SK-N-SH (cell line): ENCODE results near the gene RAPGEF3. TPM values are rescaled to one million over a fixed set of nuclear protein-coding genes. Genes with fewer than 3 reads are reported as not detected.

Source experiments
- CTCF ChIA-PET: fragments of 300-600, 350-600 bp; formaldehyde crosslinking; extraction: SDS; loops from one replicate; lab custom pipeline; 2021; lab: Yijun Ruan, JAX
- POLR2A ChIA-PET: fragments of 350-600 bp; sonication (Branson Sonifier 250); formaldehyde crosslinking; extraction: SDS; loops from one replicate; lab custom pipeline; 2020; ENCODE audit warnings: antibody characterized with exemption, inconsistent platforms; lab: Yijun Ruan, JAX
- DNase-seq: peaks from one replicate; pipeline ENCODE4 v3.0.0; 2012
- H2AFZ ChIP-seq: fragments of 200-600 bp; sonication (generic); 2 replicates; pipeline ENCODE4 v1.8.1; 2016; ENCODE audit warnings: antibody characterized with exemption, mild to moderate bottlenecking, low read depth
- H3F3A ChIP-seq: fragments of 200-600 bp; sonication (generic); replicated peaks from 2 replicates; pipeline ENCODE3; 2016; ENCODE audit warnings: antibody characterized with exemption, mild to moderate bottlenecking; ENCODE audit not compliant: insufficient read depth
- H3K27ac ChIP-seq, 2 experiments: fragments of 200-500 bp in 1 of 2; fragments of 200-600 bp in 1 of 2; sonication (Bioruptor generic) in 1 of 2; sonication (generic), shearing (Covaris generic) in 1 of 2; 2 replicates each; pipeline versions ENCODE4 v1.5.1 to v1.6.1; 2014 to 2016; ENCODE audit warnings: low read depth in 2 of 2, inconsistent platforms in 1 of 2, low read length in 1 of 2, mild to moderate bottlenecking in 1 of 2, mixed read lengths in 1 of 2
- H3K27me3 ChIP-seq: fragments of 200-600 bp; sonication (generic), shearing (Covaris generic); 2 replicates; pipeline ENCODE4 v1.6.1; 2016; ENCODE audit warnings: mixed run types; ENCODE audit not compliant: insufficient read depth
- H3K36me3 ChIP-seq, 2 experiments: fragments of 200-500 bp in 1 of 2; fragments of 200-600 bp in 1 of 2; sonication (Bioruptor generic) in 1 of 2; sonication (generic) in 1 of 2; replicated peaks in 1 of 2; 2 replicates each; pipeline versions ENCODE3 to v1.5.1; 2014 to 2016; ENCODE audit warnings: low read length in 1 of 2, mild to moderate bottlenecking in 1 of 2; ENCODE audit not compliant: insufficient read depth in 2 of 2, control insufficient read depth in 1 of 2
- H3K4me1 ChIP-seq, 2 experiments: fragments of 200-500 bp in 1 of 2; fragments of 200-600 bp in 1 of 2; sonication (Bioruptor generic) in 1 of 2; sonication (generic), shearing (Covaris generic) in 1 of 2; 2 replicates each; pipeline versions ENCODE4 v1.5.1 to v1.6.1; 2014 to 2016; ENCODE audit warnings: low read depth in 1 of 2, low read length in 1 of 2, mixed run types in 1 of 2; ENCODE audit not compliant: insufficient read depth in 2 of 2, control insufficient read depth in 1 of 2
- H3K4me2 ChIP-seq: fragments of 200-600 bp; sonication (generic), shearing (Covaris generic); 2 replicates; pipeline ENCODE4 v1.6.1; 2017; ENCODE audit warnings: mixed run types
- H3K4me3 ChIP-seq, 2 experiments: fragments of 200-500 bp in 1 of 2; fragments of 200-600 bp in 1 of 2; sonication (Bioruptor generic) in 1 of 2; sonication (generic), shearing (Covaris generic) in 1 of 2; 2 replicates each; pipeline versions ENCODE4 v1.5.1 to v1.8.1; 2014 to 2016; ENCODE audit warnings: low read depth in 2 of 2, inconsistent platforms in 1 of 2, low read length in 1 of 2, mild to moderate bottlenecking in 1 of 2, mixed read lengths in 1 of 2, moderate library complexity in 1 of 2
- H3K79me2 ChIP-seq: fragments of 200-600 bp; sonication (generic); 2 replicates; pipeline ENCODE4 v1.8.1; 2017; ENCODE audit warnings: mild to moderate bottlenecking; ENCODE audit not compliant: insufficient read depth
- H3K9ac ChIP-seq: fragments of 200-600 bp; sonication (generic); 2 replicates; pipeline ENCODE4 v1.6.1; 2017; ENCODE audit warnings: mixed run types
- H3K9me2 ChIP-seq: fragments of 200-600 bp; sonication (generic); 2 replicates; pipeline ENCODE4 v1.6.1; 2017; ENCODE audit warnings: mixed run types
- H3K9me3 ChIP-seq: fragments of 200-600 bp; sonication (generic); 2 replicates; pipeline ENCODE4 v1.6.1; 2017; ENCODE audit warnings: mixed run types, mild to moderate bottlenecking, moderate library complexity
- H4K20me1 ChIP-seq: fragments of 200-600 bp; sonication (generic); 2 replicates; pipeline ENCODE4 v1.6.1; 2017; ENCODE audit warnings: mild to moderate bottlenecking, mixed run types; ENCODE audit not compliant: insufficient read depth
- GATA2 ChIP-seq: sonication (generic); formaldehyde crosslinking; IDR thresholded peaks from 2 replicates; pipeline ENCODE4 v1.5.0; 2020; ENCODE audit warnings: mild to moderate bottlenecking, missing genetic modification reagents
- NRF1 ChIP-seq: IDR thresholded peaks from 2 replicates; pipeline ENCODE4 v1.6.1; 2012; ENCODE audit warnings: low read depth, mild to moderate bottlenecking, low read length
- PBX3 ChIP-seq: IDR thresholded peaks from 2 replicates; pipeline ENCODE4; 2012
- RCOR1 ChIP-seq: fragments of 150-350 bp; IDR thresholded peaks from 2 replicates; pipeline ENCODE4 v1.6.1; 2017; ENCODE audit warnings: antibody characterized with exemption, low read length
- RXRA ChIP-seq: IDR thresholded peaks from 2 replicates; pipeline ENCODE4 v1.4.0; 2012; ENCODE audit warnings: low read depth, mild to moderate bottlenecking, borderline replicate concordance
- TCF12 ChIP-seq: IDR thresholded peaks from 2 replicates; pipeline ENCODE4 v1.4.0; 2012
- WGBS: methylation state at CpG from one replicate; pipeline ENCODE4 v1.1.6; 2017; ENCODE audit warnings: low lambda C conversion rate; 5-methylcytosine and 5-hydroxymethylcytosine counted together
- polyA plus RNA-seq, 3 experiments: library from polyadenylated mRNA; depleted of rRNA; stranded (reverse); fragments of >200 nt; gene quantifications; 2 replicates each; pipeline ENCODE4 v1.2.3, GENCODE V29; 2012
- TF ChIP-seq, protein P1 (sequence below): fragments of 200-600 bp; sonication (generic); IDR thresholded peaks from 2 replicates; pipeline ENCODE4 v1.6.1; 2017; ENCODE audit warnings: antibody characterized with exemption, mild to moderate bottlenecking, moderate library complexity
- TF ChIP-seq, protein P2 (sequence below): IDR thresholded peaks from 2 replicates; pipeline ENCODE4 v1.6.1; 2012; ENCODE audit warnings: mild to moderate bottlenecking, low read depth, low read length, moderate library complexity

Gene RAPGEF3
- polyA plus RNA-seq, 1 of the 3 experiments (the other 2 are of a cell fraction), result 0.90 TPM

GRCh38 chr12:47803191-47803875 is 44.7 kb upstream of the RAPGEF3 start:
- Histone ChIP-seq H4K20me1 (peaks cover 100% of the 10 kb centered on the region), H3K4me3 (no peak overlapping the region)

GRCh38 chr12:47802312-47802711 is 43.6 kb upstream of the RAPGEF3 start:
- ChIA-PET POLR2A (interaction anchor here (1.0 to 1.2 kb wide), 2 partner anchors 11 to 35 kb away, joined by 3 to 5 read pairs; no protein-coding TSS in a partner anchor), CTCF (interaction anchor here (0.6 to 15.5 kb wide), 16 partner anchors 9 to 148 kb away, joined by 3 to 247 read pairs (median 4); partner anchors contain the start of genes HDAC7, RPAP3 and SLC48A1)
- H3K36me3 ChIP-seq, result peaks cover 26 to 29% of the 10 kb centered on the region in 2 experiments
- H3K4me1 ChIP-seq, result peaks cover 18 to 41% of the 10 kb centered on the region in 2 experiments; a peak in 2 of 4 replicates
- H3K79me2 ChIP-seq, result peaks cover 88% of the 10 kb centered on the region
- TF ChIP-seq TCF12, result no peak
- TF ChIP-seq GATA2 (CRISPR knock-in tag), result peak; percentile 63
- TF ChIP-seq, protein P1, sequence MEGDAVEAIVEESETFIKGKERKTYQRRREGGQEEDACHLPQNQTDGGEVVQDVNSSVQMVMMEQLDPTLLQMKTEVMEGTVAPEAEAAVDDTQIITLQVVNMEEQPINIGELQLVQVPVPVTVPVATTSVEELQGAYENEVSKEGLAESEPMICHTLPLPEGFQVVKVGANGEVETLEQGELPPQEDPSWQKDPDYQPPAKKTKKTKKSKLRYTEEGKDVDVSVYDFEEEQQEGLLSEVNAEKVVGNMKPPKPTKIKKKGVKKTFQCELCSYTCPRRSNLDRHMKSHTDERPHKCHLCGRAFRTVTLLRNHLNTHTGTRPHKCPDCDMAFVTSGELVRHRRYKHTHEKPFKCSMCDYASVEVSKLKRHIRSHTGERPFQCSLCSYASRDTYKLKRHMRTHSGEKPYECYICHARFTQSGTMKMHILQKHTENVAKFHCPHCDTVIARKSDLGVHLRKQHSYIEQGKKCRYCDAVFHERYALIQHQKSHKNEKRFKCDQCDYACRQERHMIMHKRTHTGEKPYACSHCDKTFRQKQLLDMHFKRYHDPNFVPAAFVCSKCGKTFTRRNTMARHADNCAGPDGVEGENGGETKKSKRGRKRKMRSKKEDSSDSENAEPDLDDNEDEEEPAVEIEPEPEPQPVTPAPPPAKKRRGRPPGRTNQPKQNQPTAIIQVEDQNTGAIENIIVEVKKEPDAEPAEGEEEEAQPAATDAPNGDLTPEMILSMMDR, result peak; percentile 39
- TF ChIP-seq NRF1, result no peak
- H3K27ac ChIP-seq, result no peak overlapping the region; a peak in 1 of 4 replicates
- H3K9ac ChIP-seq, result no peak overlapping the region
- no peaks in the 10 kb centered on the region for H3K27me3 ChIP-seq
- H3F3A ChIP-seq, result no peaks in the 10 kb centered on the region
- H3K9me2 ChIP-seq, result no peaks in the 10 kb centered on the region
- DNase-seq, result peak; percentile 52
- H3K4me3 ChIP-seq, result no peak overlapping the region
- 0 out of 2 replicates have a peak overlapping the region, but pooled peaks have one; percentile 19 for H3K4me2 ChIP-seq
- H3K9me3 ChIP-seq, result no peaks in the 10 kb centered on the region
- H2AFZ ChIP-seq, result no peak overlapping the region
- WGBS, result 71% methylated on average over 5 of the region's 5 CpGs
- H4K20me1 ChIP-seq, result peaks cover 90% of the 10 kb centered on the region

More at GRCh38 chr12:47803191-47803875, 44.7 kb upstream of the RAPGEF3 start:
- ChIA-PET POLR2A (interaction anchor here (1.0 kb wide), 1 partner anchor 34 kb away, joined by 5 read pairs; no protein-coding TSS in a partner anchor), CTCF (interaction anchor here (1.3 to 15.5 kb wide), 4 partner anchors 8 to 61 kb away, joined by 3 to 247 read pairs (median 6); partner anchors contain the start of gene SLC48A1)
- no peak overlapping the region for H3K9ac ChIP-seq
- TF ChIP-seq PBX3 (no peak), RCOR1 (no peak), RXRA (no peak)
- TF ChIP-seq, protein P2, sequence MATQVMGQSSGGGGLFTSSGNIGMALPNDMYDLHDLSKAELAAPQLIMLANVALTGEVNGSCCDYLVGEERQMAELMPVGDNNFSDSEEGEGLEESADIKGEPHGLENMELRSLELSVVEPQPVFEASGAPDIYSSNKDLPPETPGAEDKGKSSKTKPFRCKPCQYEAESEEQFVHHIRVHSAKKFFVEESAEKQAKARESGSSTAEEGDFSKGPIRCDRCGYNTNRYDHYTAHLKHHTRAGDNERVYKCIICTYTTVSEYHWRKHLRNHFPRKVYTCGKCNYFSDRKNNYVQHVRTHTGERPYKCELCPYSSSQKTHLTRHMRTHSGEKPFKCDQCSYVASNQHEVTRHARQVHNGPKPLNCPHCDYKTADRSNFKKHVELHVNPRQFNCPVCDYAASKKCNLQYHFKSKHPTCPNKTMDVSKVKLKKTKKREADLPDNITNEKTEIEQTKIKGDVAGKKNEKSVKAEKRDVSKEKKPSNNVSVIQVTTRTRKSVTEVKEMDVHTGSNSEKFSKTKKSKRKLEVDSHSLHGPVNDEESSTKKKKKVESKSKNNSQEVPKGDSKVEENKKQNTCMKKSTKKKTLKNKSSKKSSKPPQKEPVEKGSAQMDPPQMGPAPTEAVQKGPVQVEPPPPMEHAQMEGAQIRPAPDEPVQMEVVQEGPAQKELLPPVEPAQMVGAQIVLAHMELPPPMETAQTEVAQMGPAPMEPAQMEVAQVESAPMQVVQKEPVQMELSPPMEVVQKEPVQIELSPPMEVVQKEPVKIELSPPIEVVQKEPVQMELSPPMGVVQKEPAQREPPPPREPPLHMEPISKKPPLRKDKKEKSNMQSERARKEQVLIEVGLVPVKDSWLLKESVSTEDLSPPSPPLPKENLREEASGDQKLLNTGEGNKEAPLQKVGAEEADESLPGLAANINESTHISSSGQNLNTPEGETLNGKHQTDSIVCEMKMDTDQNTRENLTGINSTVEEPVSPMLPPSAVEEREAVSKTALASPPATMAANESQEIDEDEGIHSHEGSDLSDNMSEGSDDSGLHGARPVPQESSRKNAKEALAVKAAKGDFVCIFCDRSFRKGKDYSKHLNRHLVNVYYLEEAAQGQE, result no peak
- peaks cover 28 to 51% of the 10 kb centered on the region in 2 experiments; a peak in 3 of 4 replicates for H3K4me1 ChIP-seq
- no peaks in the 10 kb centered on the region for H3K9me2 ChIP-seq
- H3K9me3 ChIP-seq, result no peaks in the 10 kb centered on the region
- no peak for DNase-seq
- H3K36me3 ChIP-seq, result peaks cover 25 to 29% of the 10 kb centered on the region in 2 experiments
- H3K27ac ChIP-seq, result no peak overlapping the region; a peak in 1 of 4 replicates
- no peaks in the 10 kb centered on the region for H3K27me3 ChIP-seq
- 0 out of 2 replicates have a peak overlapping the region, but pooled peaks have one; percentile 19 for H3K4me2 ChIP-seq
- H2AFZ ChIP-seq, result no peak overlapping the region
- H3F3A ChIP-seq, result no peaks in the 10 kb centered on the region
- peaks cover 95% of the 10 kb centered on the region for H3K79me2 ChIP-seq
- 86% methylated on average over 8 of the region's 12 CpGs for WGBS
